GM21786 (cell line): ENCODE measurements around the gene RAP1GAP.

Source experiments
- ATAC-seq: cut with Tn5 transposase; IDR thresholded peaks from one replicate; pipeline ENCODE4 v1.9.1; 2021; ENCODE audit not compliant: unreplicated experiment

Gene RAP1GAP

GRCh38 chr1:21594501-21594900, 74.7 kb downstream of the RAP1GAP start:
- no peak for ATAC-seq

- ATAC-seq, result no peak
Observed at GRCh38 chr1:21593231-21593630, 75.9 kb downstream of the RAP1GAP start.

- no peak for ATAC-seq
Observed at GRCh38 chr1:21592086-21592865, 76.9 kb downstream of the RAP1GAP start.

GRCh38 chr1:21590934-21591333, 78.2 kb downstream of the RAP1GAP start:
- no peak for ATAC-seq

GRCh38 chr1:21590126-21590880, 78.9 kb downstream of the RAP1GAP start:
- ATAC-seq, result no peak

GRCh38 chr1:21589618-21590017, 79.5 kb downstream of the RAP1GAP start:
- no peak for ATAC-seq

- ATAC-seq, result no peak
Observed at GRCh38 chr1:21587602-21587953, 81.6 kb downstream of the RAP1GAP start.

- no peak for ATAC-seq
Observed at GRCh38 chr1:21586846-21587601, 82.1 kb downstream of the RAP1GAP start.

- no peak for ATAC-seq
Observed at GRCh38 chr1:21586222-21586621, 82.9 kb downstream of the RAP1GAP start.

- no peak for ATAC-seq
Observed at GRCh38 chr1:21585037-21585436, 84.1 kb downstream of the RAP1GAP start.

- no peak for ATAC-seq
Observed at GRCh38 chr1:21584096-21584495, 85.1 kb downstream of the RAP1GAP start.

GRCh38 chr1:21579791-21580190, 89.4 kb downstream of the RAP1GAP start:
- no peak for ATAC-seq

GRCh38 chr1:21577933-21578332, 91.2 kb downstream of the RAP1GAP start:
- no peak for ATAC-seq

- no peak for ATAC-seq
Observed at GRCh38 chr1:21577324-21577723, 91.8 kb downstream of the RAP1GAP start.

GRCh38 chr1:21576798-21577187, 92.4 kb downstream of the RAP1GAP start:
- no peak for ATAC-seq

GRCh38 chr1:21576031-21576797, 92.9 kb downstream of the RAP1GAP start:
- no peak for ATAC-seq

GRCh38 chr1:21575351-21575942, 93.7 kb downstream of the RAP1GAP start:
- no peak for ATAC-seq

GRCh38 chr1:21574466-21575151, 94.5 kb downstream of the RAP1GAP start:
- no peak for ATAC-seq

- ATAC-seq, result no peak
Observed at GRCh38 chr1:21573971-21574465, 95.1 kb downstream of the RAP1GAP start.

- no peak for ATAC-seq
Observed at GRCh38 chr1:21573475-21573874, 95.7 kb downstream of the RAP1GAP start.
